SK-N-SH treated with all-trans-retinoic acid at 6 μM for 48 hours (cell line): ENCODE measurements around the gene DENND1A.

Experiments
- BACH2 ChIP-seq: fragments of 250-450 bp; sonication (Bioruptor Pico); IDR thresholded peaks from 2 replicates; pipeline ENCODE4 v1.9.0; 2021; ENCODE audit warnings: mild to moderate bottlenecking, borderline replicate concordance
- CREB5 ChIP-seq: fragments of 250-450 bp; sonication (Bioruptor Pico); IDR thresholded peaks from 2 replicates; pipeline ENCODE4 v1.5.1; 2020; ENCODE audit warnings: low read depth, mild to moderate bottlenecking, moderate library complexity
- ZFP3 ChIP-seq: fragments of 250-450 bp; sonication (Bioruptor Pico); IDR thresholded peaks from 2 replicates; pipeline ENCODE4 v1.5.0; 2020; ENCODE audit warnings: mild to moderate bottlenecking, moderate library complexity
- ZNF565 ChIP-seq: fragments of 450-650 bp; formaldehyde crosslinking; conservative IDR thresholded peaks from 2 replicates; pipeline ENCODE4 v1.5.0; 2020; ENCODE audit warnings: low read depth, mild to moderate bottlenecking, moderate library complexity
- ZNF8 ChIP-seq: fragments of 450-650 bp; formaldehyde crosslinking; IDR thresholded peaks from 2 replicates; pipeline ENCODE4 v1.5.0; 2020; ENCODE audit warnings: mild to moderate bottlenecking, moderate library complexity
- TF ChIP-seq, protein P1 (sequence below): fragments of 250-450 bp; sonication (Bioruptor Pico); IDR thresholded peaks from 2 replicates; pipeline ENCODE4 v1.8.0; 2020; ENCODE audit warnings: mild to moderate bottlenecking, moderate library complexity, borderline replicate concordance

DNA sequence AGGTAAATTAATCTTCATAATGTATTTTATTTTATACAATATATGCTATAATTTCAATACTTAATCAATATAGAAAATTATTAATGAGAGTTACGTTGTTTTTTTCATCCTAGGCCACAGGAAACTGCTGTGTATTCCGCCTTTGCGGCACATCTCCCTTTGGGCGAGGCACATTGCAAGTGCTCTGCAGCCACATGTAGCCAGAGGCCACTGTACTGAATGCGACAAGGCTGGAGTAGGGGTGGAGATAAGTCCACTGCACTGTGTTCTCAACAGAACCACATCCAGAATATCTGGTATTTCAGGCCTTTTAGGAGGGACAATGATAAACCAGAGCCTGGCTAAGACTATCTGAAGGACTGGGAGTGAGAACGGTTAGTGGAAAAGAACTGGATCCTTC, 439.2 kb downstream of the DENND1A start:
- TF ChIP-seq CREB5: no peak
- TF ChIP-seq, protein P1, sequence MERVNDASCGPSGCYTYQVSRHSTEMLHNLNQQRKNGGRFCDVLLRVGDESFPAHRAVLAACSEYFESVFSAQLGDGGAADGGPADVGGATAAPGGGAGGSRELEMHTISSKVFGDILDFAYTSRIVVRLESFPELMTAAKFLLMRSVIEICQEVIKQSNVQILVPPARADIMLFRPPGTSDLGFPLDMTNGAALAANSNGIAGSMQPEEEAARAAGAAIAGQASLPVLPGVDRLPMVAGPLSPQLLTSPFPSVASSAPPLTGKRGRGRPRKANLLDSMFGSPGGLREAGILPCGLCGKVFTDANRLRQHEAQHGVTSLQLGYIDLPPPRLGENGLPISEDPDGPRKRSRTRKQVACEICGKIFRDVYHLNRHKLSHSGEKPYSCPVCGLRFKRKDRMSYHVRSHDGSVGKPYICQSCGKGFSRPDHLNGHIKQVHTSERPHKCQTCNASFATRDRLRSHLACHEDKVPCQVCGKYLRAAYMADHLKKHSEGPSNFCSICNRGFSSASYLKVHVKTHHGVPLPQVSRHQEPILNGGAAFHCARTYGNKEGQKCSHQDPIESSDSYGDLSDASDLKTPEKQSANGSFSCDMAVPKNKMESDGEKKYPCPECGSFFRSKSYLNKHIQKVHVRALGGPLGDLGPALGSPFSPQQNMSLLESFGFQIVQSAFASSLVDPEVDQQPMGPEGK: no peak
- TF ChIP-seq ZNF565 (CRISPR knock-in tag): no peak
- no peak for TF ChIP-seq BACH2 (CRISPR knock-in tag)
- no peak for TF ChIP-seq ZNF8 (CRISPR knock-in tag)
- TF ChIP-seq ZFP3 (CRISPR knock-in tag): no peak
